HG02884 (cell line): ENCODE data around the gene PPM1N.

Source experiments
- ATAC-seq: cut with Tn5 transposase; IDR thresholded peaks from one replicate; pipeline ENCODE4 v1.9.1; 2021; ENCODE audit warnings: mild to moderate bottlenecking, moderate library complexity; ENCODE audit not compliant: unreplicated experiment

Gene PPM1N, protein sequence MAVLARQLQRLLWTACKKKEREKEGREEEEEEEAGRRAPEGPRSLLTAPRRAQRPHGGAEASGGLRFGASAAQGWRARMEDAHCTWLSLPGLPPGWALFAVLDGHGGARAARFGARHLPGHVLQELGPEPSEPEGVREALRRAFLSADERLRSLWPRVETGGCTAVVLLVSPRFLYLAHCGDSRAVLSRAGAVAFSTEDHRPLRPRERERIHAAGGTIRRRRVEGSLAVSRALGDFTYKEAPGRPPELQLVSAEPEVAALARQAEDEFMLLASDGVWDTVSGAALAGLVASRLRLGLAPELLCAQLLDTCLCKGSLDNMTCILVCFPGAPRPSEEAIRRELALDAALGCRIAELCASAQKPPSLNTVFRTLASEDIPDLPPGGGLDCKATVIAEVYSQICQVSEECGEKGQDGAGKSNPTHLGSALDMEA

GRCh38 chr19:45498411-45499195, at the start of gene PPM1N:
PPM1N (plus strand) TSS chr19:45498443; CDS start chr19:45498473, 30 bp downstream.
- no peak for ATAC-seq

- no peak for ATAC-seq
These were observed 49.4 kb upstream of the PPM1N start for GRCh38 chr19:45448887-45449299.

DNA sequence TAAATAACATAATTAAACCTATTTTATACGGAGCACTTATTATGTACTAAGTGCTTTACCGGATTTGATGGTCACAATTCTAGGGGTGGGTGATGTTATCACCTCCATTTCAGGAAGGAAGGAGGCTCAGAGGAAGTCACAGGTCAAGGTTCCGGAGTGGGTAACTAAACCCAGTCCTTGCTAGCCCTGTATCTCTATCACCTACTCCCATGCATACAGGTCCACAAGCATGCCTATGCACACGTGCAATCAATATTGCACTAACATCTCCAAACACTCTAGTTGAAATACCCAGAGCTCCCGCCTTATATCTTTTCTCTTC, 48.3 kb upstream of the PPM1N start:
- no peak for ATAC-seq

DNA sequence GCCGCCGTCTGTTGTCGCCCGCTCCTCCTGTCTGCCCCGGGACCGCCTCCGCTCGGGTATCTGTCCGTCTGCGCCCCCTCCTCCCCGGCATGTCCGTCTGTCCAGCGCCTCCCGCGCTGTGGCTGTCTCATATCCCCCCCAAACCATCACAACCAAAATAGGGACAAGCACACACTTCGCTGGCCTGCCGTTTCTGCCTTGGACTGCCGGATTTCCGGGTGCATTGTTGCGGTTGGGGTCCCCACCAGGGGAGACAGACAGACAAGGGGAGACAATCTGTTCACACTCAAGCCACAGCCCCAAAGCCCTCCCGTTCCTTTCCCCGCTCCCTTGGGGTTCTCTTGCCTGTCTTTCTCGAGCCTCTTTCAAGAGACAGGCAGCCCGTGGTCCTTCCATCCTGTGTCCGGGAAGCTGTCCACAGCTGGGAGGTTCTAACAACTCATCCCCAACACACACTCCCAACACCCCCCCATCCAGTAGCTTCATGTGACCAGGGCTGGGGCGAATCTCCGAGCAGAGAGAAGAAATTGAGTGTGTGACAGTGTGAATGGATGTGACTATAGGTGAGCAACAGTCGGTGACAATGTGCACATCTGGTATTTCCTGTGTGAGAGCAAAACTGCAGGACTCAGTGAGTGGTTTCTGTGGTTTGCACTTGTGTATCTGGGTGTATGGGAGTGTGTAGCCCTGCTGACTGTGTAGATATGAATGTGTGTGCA, 47.0 kb upstream of the PPM1N start:
- ATAC-seq, result no peak

DNA sequence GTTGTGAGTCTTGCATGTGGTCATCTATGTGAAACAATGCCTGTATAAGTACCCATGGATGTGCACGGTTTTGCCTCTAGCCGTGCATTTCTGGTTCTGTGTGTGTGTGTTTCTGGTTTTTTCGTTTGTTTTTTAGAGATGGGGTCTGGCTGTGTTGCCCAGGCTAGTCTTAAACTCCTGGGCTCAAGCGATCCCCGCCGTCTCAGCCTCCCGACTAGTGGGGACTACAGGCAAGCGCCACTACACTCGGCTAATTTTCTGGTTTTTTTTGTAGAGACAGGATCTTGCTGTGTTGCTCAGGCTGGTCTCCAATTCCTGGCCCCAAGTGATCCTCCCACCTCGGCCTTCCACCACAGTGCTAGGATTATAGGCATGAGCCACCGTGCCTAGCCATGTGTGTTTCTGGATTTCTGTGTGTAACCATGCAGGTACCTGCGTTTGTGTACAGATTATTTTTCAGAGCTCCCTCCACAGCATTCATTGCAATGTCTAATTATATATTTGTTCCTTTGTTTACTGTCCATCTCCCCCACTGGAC, 46.3 kb upstream of the PPM1N start:
- ATAC-seq, result no peak

- no peak for ATAC-seq
These were observed 42.3 kb upstream of the PPM1N start for GRCh38 chr19:45455707-45456499.

- ATAC-seq, result no peak
These were observed 41.8 kb upstream of the PPM1N start for GRCh38 chr19:45456500-45456815.

GRCh38 chr19:45457776-45458175, 40.5 kb upstream of the PPM1N start:
- ATAC-seq, result no peak

- ATAC-seq, result no peak
These were observed 37.4 kb upstream of the PPM1N start for GRCh38 chr19:45460807-45461347.

DNA sequence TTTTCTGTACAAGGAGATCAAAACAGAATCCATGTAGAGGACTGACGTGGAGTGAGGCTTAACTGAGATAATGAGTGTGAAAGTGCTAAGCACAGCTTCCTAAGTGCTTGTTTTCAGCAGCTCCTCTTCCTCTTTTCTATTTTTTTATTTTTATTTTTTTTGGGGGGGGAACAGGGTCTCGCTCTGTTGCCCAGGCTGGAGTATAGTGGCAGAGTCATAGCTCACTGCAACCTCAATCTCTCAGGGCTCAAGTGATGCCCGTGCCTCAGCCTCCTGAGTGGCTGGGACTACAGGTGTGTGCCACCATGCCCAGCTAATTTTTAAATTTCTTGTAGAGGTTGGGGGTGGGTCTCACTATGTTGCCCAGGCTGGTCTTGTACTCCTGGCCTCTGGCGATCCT, 36.1 kb upstream of the PPM1N start:
- no peak for ATAC-seq

DNA sequence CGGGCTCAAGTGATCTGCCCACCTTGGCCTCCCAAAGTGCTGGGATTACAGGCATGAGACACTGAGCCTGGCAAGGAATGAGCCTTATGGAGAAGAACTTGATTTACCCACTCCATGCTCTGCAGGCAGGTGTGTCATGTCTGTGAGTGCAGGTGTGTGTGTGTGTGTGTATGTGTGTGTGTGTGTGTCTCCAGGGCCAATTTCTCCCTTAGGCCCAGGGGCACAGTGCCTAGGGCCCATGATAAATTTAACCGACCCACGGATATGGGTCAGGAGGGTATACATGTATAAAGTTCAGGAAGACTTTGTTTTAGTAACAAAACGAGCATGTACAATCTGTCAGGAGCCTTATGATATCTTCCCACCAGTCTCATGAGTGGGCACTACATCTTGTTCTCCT, 35.0 kb upstream of the PPM1N start:
- ATAC-seq, result no peak

- ATAC-seq, result no peak
These were observed 34.0 kb upstream of the PPM1N start for GRCh38 chr19:45464274-45464673.

- ATAC-seq, result no peak
These were observed 33.3 kb upstream of the PPM1N start for GRCh38 chr19:45464852-45465441.

DNA sequence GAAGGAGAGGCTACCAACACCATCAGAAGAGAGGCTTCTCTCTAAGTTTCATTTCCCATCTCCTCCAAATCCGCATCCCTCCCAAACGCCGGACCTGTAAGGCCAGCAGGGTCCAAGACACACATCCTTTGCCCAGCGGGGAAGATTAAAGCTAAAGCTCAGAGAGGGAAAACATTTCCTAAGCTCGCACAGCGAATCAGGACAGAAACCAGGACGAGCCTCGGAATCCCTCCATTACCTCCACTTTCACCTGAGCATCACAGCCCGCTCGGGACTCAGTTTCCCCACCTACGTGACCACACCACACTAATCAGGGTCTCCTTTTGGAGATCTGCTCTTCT, 31.2 kb upstream of the PPM1N start:
- no peak for ATAC-seq

- peak; percentile 39 for ATAC-seq
These were observed 30.6 kb upstream of the PPM1N start, which contains the start of gene FOSB for GRCh38 chr19:45467456-45468158. FOSB (plus strand) TSS chr19:45467996; CDS start chr19:45468587, 591 bp downstream.

DNA sequence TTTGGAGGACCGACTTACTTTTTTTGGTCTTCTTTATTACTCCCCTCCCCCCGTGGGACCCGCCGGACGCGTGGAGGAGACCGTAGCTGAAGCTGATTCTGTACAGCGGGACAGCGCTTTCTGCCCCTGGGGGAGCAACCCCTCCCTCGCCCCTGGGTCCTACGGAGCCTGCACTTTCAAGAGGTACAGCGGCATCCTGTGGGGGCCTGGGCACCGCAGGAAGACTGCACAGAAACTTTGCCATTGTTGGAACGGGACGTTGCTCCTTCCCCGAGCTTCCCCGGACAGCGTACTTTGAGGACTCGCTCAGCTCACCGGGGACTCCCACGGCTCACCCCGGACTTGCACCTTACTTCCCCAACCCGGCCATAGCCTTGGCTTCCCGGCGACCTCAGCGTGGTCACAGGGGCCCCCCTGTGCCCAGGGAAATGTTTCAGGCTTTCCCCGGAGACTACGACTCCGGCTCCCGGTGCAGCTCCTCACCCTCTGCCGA, 30.0 kb upstream of the PPM1N start:
- no peak for ATAC-seq

DNA sequence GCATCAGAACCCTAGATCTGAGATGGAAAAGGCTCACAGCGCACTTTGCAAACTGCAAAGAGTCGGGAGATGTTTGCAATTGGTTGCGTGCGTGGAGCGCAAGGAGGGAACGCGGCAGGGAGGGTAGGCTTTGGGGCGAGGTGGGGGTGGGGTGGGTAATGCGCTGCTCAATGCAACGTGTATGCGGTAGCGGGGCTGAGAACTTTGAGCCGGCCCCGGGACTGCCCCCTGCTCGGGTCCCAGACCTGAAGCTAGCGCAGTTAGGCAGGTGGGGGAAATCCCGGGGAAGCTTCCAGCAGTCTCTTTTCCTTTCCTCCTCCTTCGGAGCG, 29.5 kb upstream of the PPM1N start:
- ATAC-seq, result peak; percentile 25

DNA sequence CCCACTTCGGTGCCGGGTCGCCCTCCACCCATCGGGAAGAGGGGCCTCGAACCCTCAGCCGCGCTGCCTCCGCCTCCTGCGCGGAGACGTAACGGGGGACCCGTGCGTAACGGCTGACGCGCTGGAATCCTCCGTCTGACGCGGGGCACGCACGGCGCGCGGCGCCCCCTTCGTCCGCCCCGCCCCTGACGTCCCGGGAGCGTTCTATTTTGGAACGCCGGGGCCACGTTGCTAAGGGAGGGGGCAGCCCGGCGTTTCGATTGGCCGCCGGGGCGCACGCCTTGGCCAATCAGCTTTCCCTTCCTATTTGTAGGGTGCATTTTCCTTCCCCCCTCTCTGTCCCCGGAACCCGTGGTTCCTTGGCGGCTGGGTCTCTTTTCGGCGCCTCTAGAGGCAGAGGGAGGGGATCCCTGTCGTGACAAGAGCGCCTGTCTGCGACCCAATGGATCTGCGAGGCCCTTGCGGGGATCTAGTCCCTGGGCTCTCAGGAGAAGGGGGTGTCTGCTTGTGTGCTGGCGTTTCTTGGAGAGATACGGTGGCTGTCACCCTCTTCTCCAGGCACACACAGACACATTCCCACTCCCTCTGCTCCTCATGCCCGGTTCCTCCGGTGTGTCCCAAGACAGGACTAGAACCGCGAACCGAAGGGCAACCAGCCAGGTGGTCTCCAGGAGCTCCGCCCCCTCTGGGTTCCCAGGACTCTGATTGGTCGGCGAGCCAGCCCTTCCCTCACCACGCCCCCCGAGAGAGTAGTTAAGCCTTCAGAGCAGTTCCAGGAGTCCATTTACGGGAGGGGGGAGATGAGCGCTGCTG, 28.9 kb upstream of the PPM1N start:
- ATAC-seq, result peak; percentile 56
